NCI-H2196 (cell line): ENCODE results near the gene INPP4A.

Experiments used
- DNase-seq: peaks from one replicate; lab custom pipeline; 2025; ENCODE audit not compliant: unreplicated experiment; lab: John Stamatoyannopoulos, UW

Gene INPP4A

GRCh38 chr2:98489971-98490962 lies 45.6 kb downstream of the INPP4A start:
- DNase-seq = no peak

GRCh38 chr2:98492441-98492840 lies 47.8 kb downstream of the INPP4A start:
- no peak for DNase-seq

- DNase-seq = no peak
Observed at GRCh38 chr2:98494699-98495098, 50.0 kb downstream of the INPP4A start.

GRCh38 chr2:98496750-98497493 lies 52.3 kb downstream of the INPP4A start:
- no peak for DNase-seq

GRCh38 chr2:98498703-98499440 lies 54.2 kb downstream of the INPP4A start:
- DNase-seq = no peak

- no peak for DNase-seq
Observed at GRCh38 chr2:98500561-98500960, 55.9 kb downstream of the INPP4A start.

- DNase-seq = no peak
Observed at GRCh38 chr2:98501223-98501622, 56.6 kb downstream of the INPP4A start.

GRCh38 chr2:98501876-98502275 lies 57.2 kb downstream of the INPP4A start:
- DNase-seq = no peak

GRCh38 chr2:98502556-98503335 lies 58.1 kb downstream of the INPP4A start:
- no peak for DNase-seq

- no peak for DNase-seq
Observed at GRCh38 chr2:98503481-98504105, 58.9 kb downstream of the INPP4A start.

- no peak for DNase-seq
Observed at GRCh38 chr2:98504381-98505109, 59.9 kb downstream of the INPP4A start.

- DNase-seq = no peak
Observed at GRCh38 chr2:98505311-98505808, 60.7 kb downstream of the INPP4A start.

- DNase-seq = no peak
Observed at GRCh38 chr2:98505971-98506664, 61.5 kb downstream of the INPP4A start.

- no peak for DNase-seq
Observed at GRCh38 chr2:98506881-98507280, 62.2 kb downstream of the INPP4A start.

- no peak for DNase-seq
Observed at GRCh38 chr2:98507461-98507860, 62.8 kb downstream of the INPP4A start.

- DNase-seq = no peak
Observed at GRCh38 chr2:98507891-98508708, 63.4 kb downstream of the INPP4A start.

- DNase-seq = no peak
Observed at GRCh38 chr2:98508709-98509066, 64.0 kb downstream of the INPP4A start.
